ENCODE measurements around the gene MOB3B.

DNA sequence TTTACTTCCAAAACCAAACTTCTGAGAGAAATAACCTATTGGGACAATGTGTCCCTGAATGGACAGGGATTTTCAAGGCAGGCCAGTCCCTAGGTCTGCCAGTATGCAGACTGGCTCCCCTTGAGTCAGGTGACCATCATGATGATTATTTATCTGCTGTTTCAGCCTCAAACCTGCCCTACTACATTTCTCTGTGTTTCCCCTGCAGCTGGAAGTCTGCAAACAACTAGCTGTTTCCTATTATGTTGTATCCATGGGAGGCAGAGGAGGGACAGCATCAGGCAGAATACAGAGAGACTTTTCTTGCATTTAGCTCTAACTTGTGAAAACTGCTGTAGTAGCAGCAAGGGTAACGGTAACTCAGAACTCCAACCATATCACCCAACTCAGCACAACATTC is 41.7 kb downstream of the MOB3B start:
- TF ChIP-seq CTCF (IDR thresholded peaks at IDR 0.05; ENCODE audit: low read depth, low read length, poor library complexity, severe bottlenecking) (no peak), EZH2phosphoT487 (IDR thresholded peaks at IDR 0.05; ENCODE audit: borderline replicate concordance, low read length) (no peak)
